HFFc6 (cell line): ENCODE data around the gene TRIM10. TPM values are rescaled to one million over a fixed set of nuclear protein-coding genes. Genes with fewer than 3 reads are reported as not detected.
"Not testable (repeated sequence)": the region's sequence is repeated elsewhere in the genome, so short reads cannot be mapped to it uniquely, and the experiment has no call there.

Experiments
- DNase-seq: peaks from one replicate; pipeline ENCODE4 v3.0.0-alpha.2; 2018
- H3K27ac Mint-ChIP-seq: 2 replicates; pipeline ENCODE4 v1.8.0; 2020; ENCODE audit warnings: mild to moderate bottlenecking, mixed read lengths
- H3K27me3 Mint-ChIP-seq: 2 replicates; pipeline ENCODE4 v1.8.0; 2021; ENCODE audit warnings: mild to moderate bottlenecking, moderate library complexity, mixed read lengths; ENCODE audit not compliant: insufficient read depth
- H3K36me3 Mint-ChIP-seq: 2 replicates; pipeline ENCODE4 v1.8.0; 2021; ENCODE audit warnings: low read depth, mixed read lengths
- H3K4me1 Mint-ChIP-seq: 2 replicates; pipeline ENCODE4 v1.8.0; 2020; ENCODE audit warnings: low read depth, mixed read lengths
- H3K4me3 Mint-ChIP-seq: 2 replicates; pipeline ENCODE4 v1.8.0; 2020; ENCODE audit warnings: mild to moderate bottlenecking, moderate library complexity, mixed read lengths
- H3K9me3 Mint-ChIP-seq: 2 replicates; pipeline ENCODE4 v1.8.0; 2020; ENCODE audit warnings: mild to moderate bottlenecking, mixed read lengths
- total RNA-seq, 6 experiments: library from RNA; stranded (reverse); fragmentation: NEBNext Ultra II Directional; extraction: Animal tissue kit (Norgen Biotek cat#: 25700); gene quantifications; 2 replicates in 1 of 6; 3 replicates in 5 of 6; pipeline ENCODE4 v1.2.3, GENCODE V29; 2021
- TF ChIP-seq, protein P1 (sequence below): fragments of 200-600 bp; sonication (generic); IDR thresholded peaks from 2 replicates; pipeline ENCODE4 v1.5.0; 2021; ENCODE audit warnings: antibody characterized with exemption, mild to moderate bottlenecking

The TRIM10 gene
- total RNA-seq, 6 experiments from 2014 or later: not detected

DNA sequence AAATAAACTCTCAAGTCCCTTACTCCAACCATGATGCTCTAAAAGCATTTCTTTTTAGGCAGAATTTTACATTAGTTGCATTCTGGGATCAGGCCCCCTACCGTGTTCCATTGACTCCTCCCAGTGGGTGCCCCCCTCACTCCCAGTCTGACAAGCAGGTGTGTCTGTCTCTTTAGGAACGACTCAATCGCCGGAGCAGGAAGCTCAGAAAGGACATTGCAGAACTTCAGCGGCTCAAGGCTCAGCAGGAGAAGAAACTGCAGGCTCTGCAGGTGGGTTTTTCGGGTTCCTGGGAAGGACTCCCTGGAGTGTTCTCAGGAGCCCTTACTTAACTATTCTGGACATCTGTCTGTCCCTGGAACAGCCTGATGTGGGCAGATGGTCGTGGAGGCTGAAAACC is 15.2 kb downstream of the TRIM10 start:
- Mint-ChIP-seq H3K27me3 (peaks cover 41% of the 10 kb centered on the region), H3K27ac (no peak overlapping the region), H3K4me3 (no peak overlapping the region), H3K36me3 (no peaks in the 10 kb centered on the region), H3K9me3 (no peaks in the 10 kb centered on the region), H3K4me1 (no peaks in the 10 kb centered on the region; the same call in 1 of the 2 replicates)
- DNase-seq: no peak
- TF ChIP-seq, protein P1, sequence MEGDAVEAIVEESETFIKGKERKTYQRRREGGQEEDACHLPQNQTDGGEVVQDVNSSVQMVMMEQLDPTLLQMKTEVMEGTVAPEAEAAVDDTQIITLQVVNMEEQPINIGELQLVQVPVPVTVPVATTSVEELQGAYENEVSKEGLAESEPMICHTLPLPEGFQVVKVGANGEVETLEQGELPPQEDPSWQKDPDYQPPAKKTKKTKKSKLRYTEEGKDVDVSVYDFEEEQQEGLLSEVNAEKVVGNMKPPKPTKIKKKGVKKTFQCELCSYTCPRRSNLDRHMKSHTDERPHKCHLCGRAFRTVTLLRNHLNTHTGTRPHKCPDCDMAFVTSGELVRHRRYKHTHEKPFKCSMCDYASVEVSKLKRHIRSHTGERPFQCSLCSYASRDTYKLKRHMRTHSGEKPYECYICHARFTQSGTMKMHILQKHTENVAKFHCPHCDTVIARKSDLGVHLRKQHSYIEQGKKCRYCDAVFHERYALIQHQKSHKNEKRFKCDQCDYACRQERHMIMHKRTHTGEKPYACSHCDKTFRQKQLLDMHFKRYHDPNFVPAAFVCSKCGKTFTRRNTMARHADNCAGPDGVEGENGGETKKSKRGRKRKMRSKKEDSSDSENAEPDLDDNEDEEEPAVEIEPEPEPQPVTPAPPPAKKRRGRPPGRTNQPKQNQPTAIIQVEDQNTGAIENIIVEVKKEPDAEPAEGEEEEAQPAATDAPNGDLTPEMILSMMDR: no peak

DNA sequence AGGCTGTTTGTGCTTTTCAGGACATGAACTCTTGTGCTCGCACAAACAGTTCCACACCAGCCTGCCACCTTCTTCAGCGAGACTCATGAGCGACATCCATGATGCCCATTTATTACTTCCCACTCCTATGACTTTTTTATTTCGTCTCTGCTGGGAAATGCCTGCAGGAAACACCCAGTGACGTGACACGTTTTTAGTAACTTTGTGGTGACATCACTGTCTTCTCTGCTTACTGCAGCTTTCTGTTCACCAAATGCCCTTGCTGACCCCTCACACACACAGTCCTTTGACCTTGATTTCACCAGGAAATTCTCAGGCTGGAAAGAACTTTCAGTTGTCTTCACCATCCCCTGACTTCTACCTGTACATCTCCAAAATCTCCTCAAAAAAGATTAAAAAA is 16.2 kb downstream of the TRIM10 start:
- TF ChIP-seq, protein P1: no peak
- Mint-ChIP-seq H3K9me3 (no peaks in the 10 kb centered on the region), H3K36me3 (no peaks in the 10 kb centered on the region), H3K4me3 (no peak overlapping the region), H3K27me3 (peaks cover 38% of the 10 kb centered on the region), H3K4me1 (no peaks in the 10 kb centered on the region), H3K27ac (no peak overlapping the region)
- no peak for DNase-seq

DNA sequence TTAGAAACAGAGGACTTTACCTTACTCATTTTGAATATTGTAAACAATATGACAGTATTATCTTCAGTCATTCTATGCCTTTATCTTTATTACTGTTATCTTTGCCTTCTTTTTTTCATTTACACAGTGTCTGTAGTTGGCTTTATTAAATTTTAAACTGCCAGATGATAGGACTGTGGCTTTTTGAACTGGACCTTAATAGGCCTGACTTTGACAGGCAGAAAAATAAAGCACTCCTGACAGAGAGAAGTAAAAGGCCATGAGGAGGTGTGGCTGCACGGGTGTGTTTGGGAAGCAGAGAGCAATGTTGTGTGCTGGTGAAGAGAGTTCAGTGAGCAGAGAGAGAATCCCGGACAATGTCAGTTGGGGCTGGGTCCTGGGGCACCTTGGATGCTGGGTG is 17.2 kb downstream of the TRIM10 start:
- TF ChIP-seq, protein P1: no peak
- Mint-ChIP-seq H3K36me3 (no peaks in the 10 kb centered on the region), H3K4me3 (no peak overlapping the region), H3K4me1 (no peaks in the 10 kb centered on the region), H3K9me3 (no peaks in the 10 kb centered on the region), H3K27me3 (peaks cover 38% of the 10 kb centered on the region), H3K27ac (no peak overlapping the region)
- DNase-seq: no peak

GRCh38 chr6:30142665-30143064 is 18.3 kb downstream of the TRIM10 start:
- Mint-ChIP-seq H3K27me3 (peaks cover 32% of the 10 kb centered on the region), H3K4me3 (no peak overlapping the region), H3K36me3 (no peaks in the 10 kb centered on the region), H3K4me1 (no peaks in the 10 kb centered on the region), H3K9me3 (no peaks in the 10 kb centered on the region), H3K27ac (no peak overlapping the region)
- DNase-seq: no peak
- TF ChIP-seq, protein P1: no peak

- H3K36me3 Mint-ChIP-seq, DNase-seq, H3K4me3 Mint-ChIP-seq, H3K4me1 Mint-ChIP-seq, H3K27ac Mint-ChIP-seq, H3K9me3 Mint-ChIP-seq: not testable (repeated sequence)
- peaks cover 34% of the 10 kb centered on the region for H3K27me3 Mint-ChIP-seq
Measured at GRCh38 chr6:30140240-30140639, 20.8 kb downstream of the TRIM10 start.

- Mint-ChIP-seq H3K27me3 (peaks cover 26% of the 10 kb centered on the region), H3K4me3 (no peak overlapping the region), H3K27ac (no peak overlapping the region), H3K9me3 (no peaks in the 10 kb centered on the region), H3K4me1 (no peaks in the 10 kb centered on the region), H3K36me3 (no peaks in the 10 kb centered on the region)
- no peak for DNase-seq
- TF ChIP-seq, protein P1: no peak
Measured at GRCh38 chr6:30136570-30137286, 24.3 kb downstream of the TRIM10 start.
